Mammary epithelial cell (primary cell): ENCODE results near the gene RNPEPL1.

Experiments used
- CTCF ChIP-seq, 2 donors: IDR thresholded peaks in 1 of 2; conservative IDR thresholded peaks in 1 of 2; 2 replicates each; pipeline ENCODE4 v1.5.1; 2011 to 2012; ENCODE audit warnings: inconsistent platforms in 2 of 2, low read length in 2 of 2, mild to moderate bottlenecking in 2 of 2, control low read depth in 1 of 2, low read depth in 1 of 2; ENCODE audit not compliant: insufficient read depth in 1 of 2; ENCODE audit errors: extremely low read depth in 1 of 2
- EZH2 ChIP-seq: IDR thresholded peaks from 2 replicates; pipeline ENCODE4 v1.6.1; 2012; ENCODE audit warnings: low read length, inconsistent platforms, borderline replicate concordance

GRCh38 chr2:240615820-240616547 lies 47.7 kb downstream of the RNPEPL1 start:
- TF ChIP-seq CTCF (conservative IDR thresholded peaks at IDR 0.05 in 1 of 2, IDR thresholded peaks at IDR 0.05 in 1 of 2; ENCODE audit: extremely low read depth in 1 of 2, insufficient read depth in 1 of 2, low read depth in 1 of 2, low read length in 2 of 2) (no peak), EZH2 (no peak)
